Stimulated activated naive CD8-positive, alpha-beta T cell treated with anti-CD3 and anti-CD28 coated beads, Interleukin-15, Interleukin-2, amounts not matched to agents 100 ng/mL and 50 ng/mL, for 24 hours (primary cell): ENCODE measurements around the gene NTF3.
"Not testable (repeated sequence)": the region's sequence is repeated elsewhere in the genome, so short reads cannot be mapped to it uniquely, and the experiment has no call there.

Experiments
- H3K27ac Mint-ChIP-seq: one replicate; pipeline ENCODE4 v1.8.0; 2021; ENCODE audit warnings: mild to moderate bottlenecking, mixed read lengths
- H3K27me3 Mint-ChIP-seq: one replicate; pipeline ENCODE4 v1.8.0; 2021; ENCODE audit warnings: mixed read lengths
- H3K36me3 Mint-ChIP-seq: one replicate; pipeline ENCODE4 v1.8.0; 2021; ENCODE audit warnings: low read depth, mixed read lengths
- H3K4me1 Mint-ChIP-seq: one replicate; pipeline ENCODE4 v1.8.0; 2021; ENCODE audit warnings: low read depth, mixed read lengths
- H3K4me3 Mint-ChIP-seq: one replicate; pipeline ENCODE4 v1.8.0; 2021; ENCODE audit warnings: mild to moderate bottlenecking, mixed read lengths
- H3K9me3 Mint-ChIP-seq: one replicate; pipeline ENCODE4 v1.8.0; 2021; ENCODE audit warnings: mixed read lengths

NTF3 gene

GRCh38 chr12:5533368-5533767 is 101.5 kb downstream of the NTF3 start:
- H3K27ac Mint-ChIP-seq = no peak overlapping the region
- H3K4me1 Mint-ChIP-seq = no peaks in the 10 kb centered on the region
- no peaks in the 10 kb centered on the region for H3K36me3 Mint-ChIP-seq
- H3K27me3 Mint-ChIP-seq = peaks cover 32% of the 10 kb centered on the region
- peaks cover 3% of the 10 kb centered on the region for H3K9me3 Mint-ChIP-seq
- H3K4me3 Mint-ChIP-seq = no peak overlapping the region

- H3K27me3 Mint-ChIP-seq = peaks cover 30% of the 10 kb centered on the region
- H3K27ac Mint-ChIP-seq = no peak overlapping the region
- H3K4me3 Mint-ChIP-seq = no peak overlapping the region
- no peaks in the 10 kb centered on the region for H3K36me3 Mint-ChIP-seq
- H3K9me3 Mint-ChIP-seq = peaks cover 3% of the 10 kb centered on the region
- H3K4me1 Mint-ChIP-seq = no peaks in the 10 kb centered on the region
Measured at GRCh38 chr12:5534426-5535199, 102.7 kb downstream of the NTF3 start.

GRCh38 chr12:5535541-5535940 is 103.6 kb downstream of the NTF3 start:
- Mint-ChIP-seq H3K4me3 (no peak overlapping the region), H3K4me1 (no peaks in the 10 kb centered on the region), H3K27ac (no peak overlapping the region), H3K9me3 (peaks cover 3% of the 10 kb centered on the region), H3K27me3 (peaks cover 30% of the 10 kb centered on the region), H3K36me3 (no peaks in the 10 kb centered on the region)

- not testable (repeated sequence) for H3K36me3 Mint-ChIP-seq, H3K9me3 Mint-ChIP-seq, H3K4me3 Mint-ChIP-seq, H3K27ac Mint-ChIP-seq, H3K4me1 Mint-ChIP-seq
- H3K27me3 Mint-ChIP-seq = peaks cover 24% of the 10 kb centered on the region
Measured at GRCh38 chr12:5537026-5537615, 105.2 kb downstream of the NTF3 start.

GRCh38 chr12:5537771-5538170 is 105.9 kb downstream of the NTF3 start:
- Mint-ChIP-seq H3K36me3 (no peaks in the 10 kb centered on the region), H3K27me3 (peaks cover 19% of the 10 kb centered on the region), H3K4me3 (no peak overlapping the region)

More at GRCh38 chr12:5537771-5538170, 105.9 kb downstream of the NTF3 start:
- H3K9me3 Mint-ChIP-seq = peaks cover 8% of the 10 kb centered on the region
- H3K4me1 Mint-ChIP-seq = no peaks in the 10 kb centered on the region
- no peak overlapping the region for H3K27ac Mint-ChIP-seq
